Uterus (tissue), 2 donors: ENCODE results near the gene WDFY1.

ENCODE experiments used
- POLR2A ChIP-seq, 2 donors: fragments of 450-650 bp; IDR thresholded peaks; one replicate each; pipeline ENCODE4 v1.6.1; 2016; ENCODE audit warnings: antibody characterized with exemption in 2 of 2, mild to moderate bottlenecking in 1 of 2, moderate library complexity in 1 of 2
- TF ChIP-seq, protein P1 (sequence below), 4 experiments: fragments of 200-600 bp in 2 of 4; fragments of 450-650 bp in 2 of 4; sonication (generic) in 2 of 4; IDR thresholded peaks; one replicate each; pipeline ENCODE4 v1.5.1; 2016 to 2019; ENCODE audit warnings: antibody characterized with exemption in 4 of 4, mild to moderate bottlenecking in 2 of 4, moderate library complexity in 1 of 4

DNA sequence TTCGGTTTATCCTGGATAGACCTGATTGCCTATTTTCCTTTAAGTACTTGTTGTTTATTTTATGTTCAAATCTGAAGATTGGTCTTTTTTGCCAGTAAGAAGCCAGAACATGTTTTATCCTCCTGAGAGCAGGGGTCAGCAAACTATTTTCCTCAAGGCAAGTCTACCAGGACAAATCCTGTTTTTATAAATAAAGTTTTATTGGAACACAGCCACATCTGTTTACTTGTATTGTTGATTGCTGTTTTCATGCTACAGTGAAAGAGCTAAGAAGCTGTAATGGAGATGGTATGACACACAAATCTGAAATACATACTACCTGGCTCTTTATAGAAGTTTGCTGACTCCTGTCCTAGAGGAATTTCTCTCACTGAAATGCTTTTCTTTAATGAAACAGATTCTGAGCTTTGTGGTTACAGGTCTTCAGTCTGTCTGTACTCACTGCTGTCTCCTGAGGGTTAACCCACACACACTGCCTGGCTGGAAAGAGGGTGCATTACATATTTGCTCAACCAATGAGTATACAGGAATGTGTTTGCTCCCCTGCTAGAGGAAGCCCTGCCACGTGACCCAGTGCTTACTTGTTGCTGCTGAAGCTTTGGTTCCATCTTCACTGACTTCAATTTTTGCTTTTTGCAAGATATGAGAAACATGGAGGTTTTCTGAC is 34.7 kb upstream of the WDFY1 start:
- TF ChIP-seq, protein P1, sequence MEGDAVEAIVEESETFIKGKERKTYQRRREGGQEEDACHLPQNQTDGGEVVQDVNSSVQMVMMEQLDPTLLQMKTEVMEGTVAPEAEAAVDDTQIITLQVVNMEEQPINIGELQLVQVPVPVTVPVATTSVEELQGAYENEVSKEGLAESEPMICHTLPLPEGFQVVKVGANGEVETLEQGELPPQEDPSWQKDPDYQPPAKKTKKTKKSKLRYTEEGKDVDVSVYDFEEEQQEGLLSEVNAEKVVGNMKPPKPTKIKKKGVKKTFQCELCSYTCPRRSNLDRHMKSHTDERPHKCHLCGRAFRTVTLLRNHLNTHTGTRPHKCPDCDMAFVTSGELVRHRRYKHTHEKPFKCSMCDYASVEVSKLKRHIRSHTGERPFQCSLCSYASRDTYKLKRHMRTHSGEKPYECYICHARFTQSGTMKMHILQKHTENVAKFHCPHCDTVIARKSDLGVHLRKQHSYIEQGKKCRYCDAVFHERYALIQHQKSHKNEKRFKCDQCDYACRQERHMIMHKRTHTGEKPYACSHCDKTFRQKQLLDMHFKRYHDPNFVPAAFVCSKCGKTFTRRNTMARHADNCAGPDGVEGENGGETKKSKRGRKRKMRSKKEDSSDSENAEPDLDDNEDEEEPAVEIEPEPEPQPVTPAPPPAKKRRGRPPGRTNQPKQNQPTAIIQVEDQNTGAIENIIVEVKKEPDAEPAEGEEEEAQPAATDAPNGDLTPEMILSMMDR (IDR thresholded peaks at IDR 0.05): no peak
- no peak for TF ChIP-seq POLR2A (IDR thresholded peaks at IDR 0.05)
